Measurements from ENCODE around the gene SLC9A3. TPM values are rescaled to one million over a fixed set of nuclear protein-coding genes. Genes with fewer than 3 reads are reported as not detected.

The SLC9A3 gene
- total RNA-seq, 1 donor, result 0.86 TPM

GRCh38 chr5:430214-430925 is 93.9 kb downstream of the SLC9A3 start:
- H3K4me3 ChIP-seq (ENCODE audit: low read depth, low read length), result no peak overlapping the region
- no peak for TF ChIP-seq CTCF (IDR thresholded peaks at IDR 0.05; ENCODE audit: insufficient read depth, low read depth, low read length)
- DNase-seq (ENCODE audit: low read depth), result no peak

- TF ChIP-seq CTCF (IDR thresholded peaks at IDR 0.05; ENCODE audit: insufficient read depth, low read depth, low read length), result no peak
- DNase-seq (ENCODE audit: low read depth), result peak; percentile 12
- no peak overlapping the region for H3K4me3 ChIP-seq (ENCODE audit: low read depth, low read length)
These were observed 94.6 kb downstream of the SLC9A3 start for GRCh38 chr5:429453-430188.

GRCh38 chr5:428754-429452 is 95.3 kb downstream of the SLC9A3 start:
- no peak for TF ChIP-seq CTCF (IDR thresholded peaks at IDR 0.05; ENCODE audit: insufficient read depth, low read depth, low read length)
- H3K4me3 ChIP-seq (ENCODE audit: low read depth, low read length), result no peak overlapping the region
- no peak for DNase-seq (ENCODE audit: low read depth)

DNA sequence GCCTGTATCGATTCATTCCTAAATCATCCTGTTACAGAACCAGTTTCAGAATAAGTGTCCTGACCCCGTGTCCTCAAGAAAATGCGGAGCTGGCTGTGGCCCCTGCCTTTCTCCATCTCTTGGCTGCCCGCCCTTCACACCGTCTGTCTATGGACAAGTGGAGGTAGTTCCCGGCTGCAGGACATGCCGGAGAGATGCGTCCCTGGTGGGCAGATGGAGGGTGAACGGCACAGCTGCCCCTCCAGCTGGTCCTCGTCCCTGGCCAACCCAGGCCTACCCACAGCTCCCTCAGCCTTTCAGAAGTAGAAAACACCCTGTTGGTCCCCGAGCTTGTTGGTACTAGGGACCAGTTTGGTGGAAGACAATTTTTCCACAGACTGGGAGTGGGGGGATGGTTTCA is 96.0 kb downstream of the SLC9A3 start:
- DNase-seq (ENCODE audit: low read depth), result no peak
- H3K4me3 ChIP-seq (ENCODE audit: low read depth, low read length), result no peak overlapping the region
- no peak for TF ChIP-seq CTCF (IDR thresholded peaks at IDR 0.05; ENCODE audit: insufficient read depth, low read depth, low read length)

GRCh38 chr5:427415-428087 is 96.7 kb downstream of the SLC9A3 start:
- TF ChIP-seq CTCF (IDR thresholded peaks at IDR 0.05; ENCODE audit: insufficient read depth, low read depth, low read length), result no peak
- no peak for DNase-seq (ENCODE audit: low read depth)
- no peak overlapping the region for H3K4me3 ChIP-seq (ENCODE audit: low read depth, low read length)

DNA sequence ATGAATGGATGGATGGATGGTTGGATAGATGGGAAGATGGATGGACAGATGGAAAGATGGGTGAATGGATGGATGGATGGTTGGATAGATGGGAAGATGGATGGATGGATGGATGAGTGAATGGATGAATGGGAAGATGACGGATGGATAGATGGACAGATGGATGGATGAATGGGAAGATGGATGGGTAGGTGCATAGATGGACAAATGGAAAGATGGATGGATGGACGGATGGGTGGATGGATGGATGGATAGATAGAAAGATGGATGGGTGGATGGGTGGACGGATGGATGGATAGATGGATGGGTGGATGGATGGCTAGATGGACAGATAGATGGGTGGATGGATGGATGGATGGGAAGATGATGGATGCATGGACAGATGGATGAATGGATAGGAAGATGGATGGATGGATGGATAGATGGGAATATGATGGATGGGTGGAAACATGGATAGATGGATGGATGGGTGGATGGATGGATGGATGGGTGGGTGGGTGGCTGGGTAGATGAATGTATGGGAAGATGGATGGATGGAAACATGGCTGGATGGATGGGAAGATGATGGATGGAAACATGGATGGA is 97.8 kb downstream of the SLC9A3 start:
- TF ChIP-seq CTCF (IDR thresholded peaks at IDR 0.05; ENCODE audit: insufficient read depth, low read depth, low read length), result no peak
- no peak for DNase-seq (ENCODE audit: low read depth)
- no peak overlapping the region for H3K4me3 ChIP-seq (ENCODE audit: low read depth, low read length)

Measured in fibroblast of villous mesenchyme (primary cell).